AG20443 (cell line): Measurements from ENCODE around the gene SLC12A8.

ENCODE experiments used
- DNase-seq: peaks from one replicate; pipeline ENCODE4 v3.0.0; 2012; ENCODE audit warnings: low spot score, mixed read lengths

The SLC12A8 gene

GRCh38 chr3:125140011-125140817 is 72.3 kb downstream of the SLC12A8 start:
- DNase-seq = peak; percentile 71

- no peak for DNase-seq
These were observed 73.2 kb downstream of the SLC12A8 start for GRCh38 chr3:125139386-125139785.

GRCh38 chr3:125137358-125138033 is 75.1 kb downstream of the SLC12A8 start:
- DNase-seq = peak; percentile 83

GRCh38 chr3:125136966-125137357 is 75.6 kb downstream of the SLC12A8 start:
- DNase-seq = no peak

GRCh38 chr3:125136515-125136914 is 76.0 kb downstream of the SLC12A8 start:
- DNase-seq = no peak

DNA sequence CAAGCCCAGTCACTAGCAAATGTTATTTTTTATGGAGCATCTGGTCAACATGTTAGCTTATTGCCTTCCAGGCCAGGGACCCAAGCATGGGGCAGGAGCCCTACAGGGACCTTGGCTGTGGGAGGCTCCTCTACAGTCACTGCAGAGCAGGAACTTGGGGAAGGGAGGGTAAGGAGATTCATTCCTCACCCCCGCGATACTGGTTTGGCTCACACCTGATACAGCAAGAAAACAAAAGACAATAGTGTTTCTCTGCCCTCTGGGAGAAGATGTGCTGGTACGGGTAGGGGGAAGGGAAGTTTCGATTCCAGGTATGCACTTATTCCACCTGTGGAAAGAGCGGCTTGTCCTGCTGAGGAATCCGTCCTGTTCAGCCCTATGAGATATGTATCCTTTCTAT is 77.6 kb downstream of the SLC12A8 start:
- DNase-seq = no peak

DNA sequence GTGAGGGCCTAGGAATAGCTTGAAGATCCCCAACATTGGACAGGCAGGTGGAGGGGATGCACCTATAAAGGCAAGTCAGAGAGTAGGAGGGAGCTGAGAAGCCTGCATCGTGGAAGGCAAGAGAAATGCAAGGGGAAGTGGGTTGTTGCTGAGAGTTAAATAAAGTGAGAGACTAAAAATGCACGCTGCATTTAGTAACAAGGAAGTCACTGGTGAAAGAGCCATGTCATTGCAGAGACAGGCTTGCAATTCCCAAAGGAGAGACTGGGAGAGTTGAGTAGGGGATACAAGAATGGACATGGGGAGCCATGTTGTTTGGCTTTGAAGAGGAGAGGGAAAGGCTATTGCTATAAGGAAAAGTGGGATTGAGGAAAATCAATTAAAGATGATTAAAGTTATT is 79.7 kb downstream of the SLC12A8 start:
- DNase-seq = no peak

DNA sequence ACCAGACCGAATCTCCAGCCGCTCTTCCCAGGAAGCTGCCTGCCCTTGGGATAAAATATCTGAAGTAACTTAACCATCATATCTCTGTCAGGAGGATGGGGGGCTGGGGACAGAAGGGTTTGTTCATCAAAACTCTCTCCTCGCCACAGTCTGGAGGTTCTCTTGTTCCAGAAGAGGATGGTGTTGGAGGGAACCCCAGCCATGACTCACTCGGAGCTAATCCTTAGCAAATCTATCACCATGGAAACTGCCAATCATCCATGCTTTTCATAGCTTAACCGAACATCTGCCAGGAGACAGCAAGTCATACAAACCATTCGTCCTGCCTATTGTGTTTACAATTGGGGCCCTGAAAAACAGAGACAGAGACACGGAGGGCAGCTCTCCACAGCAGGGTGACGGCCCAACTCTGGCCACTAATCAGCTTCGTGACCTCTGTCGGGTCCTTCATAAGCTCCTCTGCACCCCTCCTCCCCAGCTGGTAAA is 83.0 kb downstream of the SLC12A8 start:
- DNase-seq = peak; percentile 86

DNA sequence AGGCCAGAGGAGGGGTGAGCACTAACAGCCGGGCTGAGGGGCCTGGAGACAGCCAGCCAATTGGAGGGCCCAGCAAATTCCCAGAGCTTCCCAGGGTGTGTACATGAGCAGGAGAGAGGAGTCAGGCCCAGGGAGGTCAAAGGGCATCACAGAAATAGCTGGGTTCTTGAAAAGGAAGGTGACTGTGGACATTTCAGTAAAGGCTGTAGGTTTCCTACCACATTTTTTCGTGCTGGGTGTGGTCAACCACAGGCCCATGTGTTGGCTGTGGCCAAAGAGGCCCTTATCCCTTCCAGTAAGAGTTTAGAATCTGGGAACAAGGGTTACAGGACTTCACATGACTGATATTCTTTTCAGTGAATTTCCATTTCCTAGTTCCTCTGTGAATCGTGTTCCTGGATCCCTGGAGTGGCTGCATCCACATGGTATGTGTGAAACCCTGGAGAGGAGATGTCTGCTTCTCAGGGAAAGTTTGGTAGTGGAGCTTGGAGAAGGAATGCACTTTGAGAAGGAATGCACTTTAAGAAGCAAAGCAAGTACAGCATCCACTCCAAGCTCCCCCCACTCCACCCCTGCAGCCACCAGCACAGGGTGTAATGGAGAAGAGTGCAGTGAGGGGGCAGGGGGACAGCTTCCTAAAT is 83.6 kb downstream of the SLC12A8 start:
- peak; percentile 78 for DNase-seq

GRCh38 chr3:125126323-125126722 is 86.2 kb downstream of the SLC12A8 start:
- no peak for DNase-seq

DNA sequence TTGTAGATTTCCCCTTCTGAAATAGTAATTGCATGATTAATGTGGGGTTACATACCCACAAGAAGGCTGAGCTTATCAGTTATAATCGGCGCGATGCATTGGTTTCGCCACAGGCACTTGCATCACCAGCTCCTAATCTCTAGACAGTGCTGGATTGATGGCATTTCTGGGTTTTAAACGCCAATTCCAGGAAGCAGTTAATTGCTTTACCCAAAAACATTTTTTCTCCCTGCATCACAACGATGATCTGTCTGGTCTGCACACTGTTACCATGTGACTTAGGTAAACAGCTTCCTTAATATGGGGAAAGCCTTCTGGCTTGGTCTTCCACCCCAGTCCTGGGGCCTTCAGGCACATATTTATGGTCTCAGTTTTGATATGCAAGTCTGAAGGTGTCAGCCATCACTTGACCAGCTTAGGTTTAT is 86.7 kb downstream of the SLC12A8 start:
- peak; percentile 78 for DNase-seq

DNA sequence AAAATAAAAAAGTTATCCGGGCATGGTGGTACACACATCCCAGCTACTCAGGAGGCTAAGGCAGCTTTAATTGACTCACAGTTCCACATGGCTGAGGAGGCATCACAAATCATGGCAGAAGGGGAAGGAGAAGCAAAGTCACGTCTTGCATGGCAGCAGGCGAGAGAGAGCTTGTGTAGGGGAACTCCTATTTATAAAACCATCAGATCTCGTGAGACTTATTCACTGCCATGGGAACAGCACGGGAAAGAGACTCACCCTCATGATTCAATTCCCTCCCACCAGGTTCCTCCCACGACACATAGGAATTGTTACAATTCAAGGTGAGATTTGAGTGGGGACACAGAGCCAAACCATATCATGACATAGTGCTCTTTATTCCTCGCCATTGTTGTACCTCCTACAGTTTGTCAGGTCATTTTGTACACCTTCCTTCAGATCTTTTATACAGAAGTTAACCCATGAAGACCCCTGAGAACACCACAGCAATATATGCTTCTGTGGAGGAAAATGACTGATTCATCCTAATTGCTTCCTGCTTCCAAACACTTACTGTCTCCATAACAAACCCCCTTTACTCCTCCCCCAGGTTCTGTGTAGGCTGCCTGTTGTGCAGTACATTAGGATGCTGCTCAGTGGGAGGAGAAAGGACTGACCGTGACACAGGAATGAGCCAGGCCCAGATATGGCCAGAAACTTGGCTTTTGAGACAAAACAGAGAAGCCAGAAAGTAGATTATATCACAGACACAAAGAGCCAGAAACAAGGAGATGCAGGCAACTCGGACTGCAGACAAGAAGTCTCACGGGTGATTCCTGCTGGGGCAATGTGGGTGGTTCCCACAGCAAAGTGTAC is 88.9 kb downstream of the SLC12A8 start:
- peak; percentile 47 for DNase-seq

GRCh38 chr3:125121246-125122010 is 91.1 kb downstream of the SLC12A8 start:
- DNase-seq = no peak

- DNase-seq = peak; percentile 34
These were observed 92.0 kb downstream of the SLC12A8 start for GRCh38 chr3:125120379-125121122.

- DNase-seq = no peak
These were observed 92.7 kb downstream of the SLC12A8 start for GRCh38 chr3:125119752-125120378.

DNA sequence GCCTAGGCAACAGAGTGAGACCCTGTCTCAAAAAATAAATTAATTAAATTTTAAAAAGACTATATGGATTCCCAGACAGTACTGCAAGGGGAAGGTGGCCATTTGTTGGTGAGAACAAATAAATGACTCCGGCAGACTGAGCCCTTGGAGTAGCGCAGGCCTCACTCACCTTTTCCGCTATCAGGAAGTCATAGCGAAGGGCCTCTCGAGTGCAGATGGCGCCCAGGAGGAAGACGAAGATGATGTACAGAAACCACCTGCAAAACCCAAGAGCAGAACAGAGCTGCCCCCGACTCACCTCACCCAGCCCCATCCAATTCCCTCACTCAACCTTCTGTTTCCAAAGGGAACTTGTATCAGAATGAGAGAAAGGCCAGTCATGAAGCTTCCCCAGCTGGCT is 93.9 kb downstream of the SLC12A8 start:
- DNase-seq = no peak

DNA sequence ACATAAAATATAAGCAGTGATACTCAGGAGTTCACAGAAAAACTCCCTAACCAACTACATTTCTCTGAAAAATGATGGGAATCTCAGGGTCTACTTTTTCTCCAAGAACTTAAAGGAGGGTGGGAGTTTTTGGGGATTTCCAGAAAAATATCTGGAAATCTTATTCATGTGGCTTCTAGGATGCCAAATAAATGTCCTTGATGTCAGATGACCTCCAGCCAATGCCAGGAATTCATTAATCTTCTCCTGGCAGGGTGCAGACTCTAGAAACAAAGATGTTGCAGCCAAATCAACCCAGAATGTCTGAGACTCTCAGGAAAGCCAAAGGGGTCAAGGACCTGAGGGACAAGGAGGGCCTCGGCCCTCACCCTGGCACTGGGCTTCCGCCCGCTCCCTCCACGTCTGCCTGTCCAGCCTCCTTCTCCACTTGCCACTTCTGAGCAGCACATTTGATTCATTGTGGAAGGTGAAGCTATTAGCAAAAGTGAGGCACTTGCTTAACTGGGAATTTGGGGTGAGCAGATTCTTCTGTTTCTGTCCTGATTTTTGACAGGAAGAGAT is 94.8 kb downstream of the SLC12A8 start:
- DNase-seq = no peak

DNA sequence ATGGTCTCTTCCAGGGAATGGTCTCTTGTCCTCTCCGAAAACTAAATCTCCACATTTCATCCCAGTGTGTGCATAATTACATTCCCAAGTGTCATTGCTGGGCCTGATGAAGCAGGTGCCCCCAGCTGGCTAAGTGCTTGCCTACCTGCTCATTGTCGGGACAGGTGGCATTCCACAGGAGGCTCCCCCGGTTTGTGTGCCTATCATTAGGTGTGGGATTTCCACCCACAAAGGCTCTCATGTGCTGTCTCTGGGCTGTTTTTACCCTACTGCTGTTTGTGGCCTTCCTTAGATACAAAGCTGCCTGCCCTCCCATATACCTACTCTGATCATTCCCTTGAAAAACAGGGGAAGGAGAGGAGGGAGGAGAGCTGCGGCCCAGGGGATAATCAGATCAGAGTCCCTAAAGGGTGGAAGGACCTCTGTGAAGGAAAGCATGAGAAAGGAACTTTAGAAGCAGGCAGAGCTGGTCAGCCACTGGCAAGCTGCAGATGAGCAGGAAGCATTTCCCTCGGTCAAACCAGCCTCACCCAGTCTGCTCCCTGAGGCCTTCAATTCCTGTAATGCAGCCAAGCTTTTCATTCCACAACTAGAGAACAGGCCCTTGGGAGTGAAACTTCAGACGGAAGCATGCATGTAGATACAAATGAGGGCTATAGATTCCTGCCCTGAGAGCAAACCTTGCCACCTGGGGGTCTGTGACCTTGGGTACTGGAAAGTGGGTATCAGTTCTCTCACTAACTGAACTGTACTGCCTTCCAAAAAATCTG is 96.1 kb downstream of the SLC12A8 start:
- peak; percentile 69 for DNase-seq

GRCh38 chr3:125115640-125116039 is 96.9 kb downstream of the SLC12A8 start:
- DNase-seq = peak; percentile 64
